Heart left ventricle (tissue), 16 donors: ENCODE results near the gene EPHB1. TPM values are rescaled to one million over a fixed set of nuclear protein-coding genes. Genes with fewer than 3 reads are reported as not detected.

ENCODE experiments used
- ATAC-seq, 4 donors: fragments of 200-7000 bp; cut with Tn5 transposase; one replicate each; pipeline ENCODE4 v1.9.1; 2020 to 2022; ENCODE audit warnings: moderate library complexity in 4 of 4, mild to moderate bottlenecking in 3 of 4, moderate number of reproducible peaks in 1 of 4
- DNase-seq, 5 donors: peaks; one replicate each; pipeline ENCODE4 v3.0.0-alpha.2; 2020
- H3K27ac ChIP-seq, 12 donors: fragments of 200-600 bp; sonication (generic) in 4 of 12; one replicate each; pipeline versions ENCODE4 v1.5.0 to v1.8.0; 2016 to 2022; ENCODE audit warnings: mild to moderate bottlenecking in 2 of 12
- H3K27me3 ChIP-seq, 9 donors: fragments of 200-600 bp; sonication (generic) in 2 of 9; one replicate each; pipeline versions ENCODE4 v1.5.1 to v1.8.0; 2016 to 2022; ENCODE audit warnings: mild to moderate bottlenecking in 3 of 9
- H3K36me3 ChIP-seq, 9 donors: fragments of 200-600 bp; sonication (generic) in 2 of 9; one replicate each; pipeline versions ENCODE4 v1.5.0 to v1.8.0; 2018 to 2022; ENCODE audit warnings: mild to moderate bottlenecking in 2 of 9
- H3K4me1 ChIP-seq, 12 donors: fragments of 200-600 bp; sonication (generic) in 4 of 12; one replicate each; pipeline versions ENCODE4 v1.5.0 to v1.8.0; 2016 to 2022; ENCODE audit warnings: mild to moderate bottlenecking in 3 of 12
- H3K4me3 ChIP-seq, 12 donors: fragments of 200-600 bp; sonication (generic) in 4 of 12; one replicate each; pipeline versions ENCODE4 v1.5.0 to v1.8.0; 2017 to 2022; ENCODE audit warnings: mild to moderate bottlenecking in 9 of 12, moderate library complexity in 4 of 12
- H3K9me3 ChIP-seq, 12 donors: fragments of 200-600 bp; sonication (generic) in 4 of 12; one replicate each; pipeline versions ENCODE4 v1.5.0 to v1.8.0; 2016 to 2022; ENCODE audit warnings: mild to moderate bottlenecking in 1 of 12
- POLR2A ChIP-seq, 2 donors: fragments of 450-650 bp; IDR thresholded peaks; one replicate each; pipeline ENCODE4 v1.6.1; 2017; ENCODE audit warnings: antibody characterized with exemption in 2 of 2, mild to moderate bottlenecking in 2 of 2, moderate library complexity in 2 of 2
- WGBS, 4 donors: extraction: QIAGEN DNeasy Blood & Tissue Kit in 2 of 4; methylation state at CpG; one replicate each; pipeline versions ENCODE4 v1.1.5 to v1.1.7; 2013 to 2018; 5-methylcytosine and 5-hydroxymethylcytosine counted together
- intact Hi-C, 10 donors: fragments of 100-400 bp; cut with DNase I; formaldehyde crosslinking; loops; one replicate each; pipeline versions ENCODE4 v1.11.1 to v1.14.2; 2022
- polyA plus RNA-seq, 2 donors: library from polyadenylated mRNA; stranded (reverse); fragments of 200-250 nt; gene quantifications; one replicate each; pipeline ENCODE4 v1.2.3, GENCODE V29; 2013
- total RNA-seq, 9 donors: library from RNA; depleted of rRNA in 2 of 9; stranded (reverse); fragments of >200 nt in 2 of 9; fragmentation: NEBNext Ultra II Directional in 3 of 9; extraction: Animal tissue kit (Norgen Biotek cat#: 25700) in 3 of 9; gene quantifications; one replicate each; pipeline versions ENCODE4 v1.1.0 to v1.2.4, GENCODE V29; 2016 to 2023
- TF ChIP-seq, protein P1 (sequence below), 12 donors: fragments of 200-600 bp; sonication (generic) in 4 of 12; IDR thresholded peaks; one replicate each; pipeline versions ENCODE4 v1.5.0 to v1.8.0; 2018 to 2022; ENCODE audit warnings: antibody characterized with exemption in 12 of 12, mild to moderate bottlenecking in 5 of 12
- donor health status: ischemic (EF 13 %, LVEDD 7.1; RV severe dilation, severe dysfunction).
- donor health status: healthy with polysubstance abuse.
- donor health status: DM: no; HTN: yes; CAD: no.
- donor health status: DM: no; HTN: no; CAD: no.
- donor health status: ischemic (EF 25% LVEDD 6.9; RV normal size, moderate dysfunction).
- donor health status: ischemic (EF 25% LVEDD 5.7; RV mildly dilated, moderate dysfunction).
- donor health status: healthy.
- donor health status: DM: yes; HTN: yes; CAD: no.
- donor health status: ischemic (EF 35%, LVEDD 5.7; RV mildly dilated, moderate dysfunction).
- donor health status: nonischemic (EF 11% LVEDD 7.7; RV severe dilation, severe dysfunction).
- donor health status: DM: yes; HTN: yes; CAD: no.
- donor health status: PGD.
- donor health status: ischemic (EF 29% LVEDD 5.4; RV normal size, mild dysfunction).
- donor health status: nonischemic (EF 23%, LVEDD 6.1; RV moderate dilation, normal function).

Gene EPHB1
- total and polyA plus RNA-seq, 11 donors, result 0.31 to 2.2 (median 1.1) TPM

DNA sequence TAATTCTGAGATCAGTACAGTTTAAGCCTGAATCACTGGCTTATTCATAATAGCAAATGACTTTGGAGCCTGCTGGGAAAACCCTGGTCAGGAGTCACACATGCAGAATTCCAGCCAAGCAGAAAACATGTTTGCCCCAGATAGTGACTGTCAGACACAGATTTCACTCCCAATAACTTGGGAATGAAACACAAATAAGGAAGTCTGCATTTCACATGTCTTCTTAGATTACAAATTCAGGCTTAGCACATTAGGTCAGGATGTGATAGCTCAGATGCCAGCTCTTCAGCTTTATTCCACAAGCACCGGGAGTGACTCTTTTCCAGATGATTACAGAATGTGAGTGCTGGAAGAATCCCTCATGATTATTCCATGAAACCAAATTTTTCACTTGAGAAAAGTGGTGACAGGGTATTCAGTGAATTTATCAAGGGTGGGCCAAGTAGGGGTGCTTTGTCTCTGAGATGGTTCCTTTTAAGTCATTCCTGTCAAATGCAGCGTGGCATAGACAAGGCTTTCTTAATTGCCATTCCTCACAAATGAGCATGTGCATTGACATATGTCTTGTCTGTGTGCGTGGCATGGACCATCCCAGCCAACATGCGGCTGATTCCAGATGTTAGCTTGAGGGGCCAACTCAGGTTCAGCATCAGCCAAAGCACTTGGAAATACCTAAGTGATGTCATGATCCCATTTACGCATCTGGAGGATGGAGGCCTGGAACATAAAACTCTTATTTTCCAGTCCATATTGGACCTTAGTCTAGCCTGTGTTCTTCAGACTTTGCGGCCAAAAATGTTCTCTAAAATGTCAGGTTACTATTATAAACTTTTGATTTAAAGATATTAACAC lies 191.0 kb downstream of the EPHB1 start:
- intact Hi-C loops, result no loop called here
- Histone ChIP-seq H3K27me3 (no peaks in the 10 kb centered on the region), H3K36me3 (no peaks in the 10 kb centered on the region), H3K27ac (no peak overlapping the region), H3K9me3 (no peaks in the 10 kb centered on the region), H3K4me3 (no peak overlapping the region), H3K4me1 (no peaks in the 10 kb centered on the region)
- TF ChIP-seq POLR2A (IDR thresholded peaks at IDR 0.05), result no peak
- TF ChIP-seq, protein P1, sequence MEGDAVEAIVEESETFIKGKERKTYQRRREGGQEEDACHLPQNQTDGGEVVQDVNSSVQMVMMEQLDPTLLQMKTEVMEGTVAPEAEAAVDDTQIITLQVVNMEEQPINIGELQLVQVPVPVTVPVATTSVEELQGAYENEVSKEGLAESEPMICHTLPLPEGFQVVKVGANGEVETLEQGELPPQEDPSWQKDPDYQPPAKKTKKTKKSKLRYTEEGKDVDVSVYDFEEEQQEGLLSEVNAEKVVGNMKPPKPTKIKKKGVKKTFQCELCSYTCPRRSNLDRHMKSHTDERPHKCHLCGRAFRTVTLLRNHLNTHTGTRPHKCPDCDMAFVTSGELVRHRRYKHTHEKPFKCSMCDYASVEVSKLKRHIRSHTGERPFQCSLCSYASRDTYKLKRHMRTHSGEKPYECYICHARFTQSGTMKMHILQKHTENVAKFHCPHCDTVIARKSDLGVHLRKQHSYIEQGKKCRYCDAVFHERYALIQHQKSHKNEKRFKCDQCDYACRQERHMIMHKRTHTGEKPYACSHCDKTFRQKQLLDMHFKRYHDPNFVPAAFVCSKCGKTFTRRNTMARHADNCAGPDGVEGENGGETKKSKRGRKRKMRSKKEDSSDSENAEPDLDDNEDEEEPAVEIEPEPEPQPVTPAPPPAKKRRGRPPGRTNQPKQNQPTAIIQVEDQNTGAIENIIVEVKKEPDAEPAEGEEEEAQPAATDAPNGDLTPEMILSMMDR (IDR thresholded peaks at IDR 0.05), result no peak
- 61 to 77% (median 68%) methylated on average over 6 of the region's 6 CpGs for WGBS, 4 donors
- no peak for ATAC-seq
- DNase-seq, result no peak

DNA sequence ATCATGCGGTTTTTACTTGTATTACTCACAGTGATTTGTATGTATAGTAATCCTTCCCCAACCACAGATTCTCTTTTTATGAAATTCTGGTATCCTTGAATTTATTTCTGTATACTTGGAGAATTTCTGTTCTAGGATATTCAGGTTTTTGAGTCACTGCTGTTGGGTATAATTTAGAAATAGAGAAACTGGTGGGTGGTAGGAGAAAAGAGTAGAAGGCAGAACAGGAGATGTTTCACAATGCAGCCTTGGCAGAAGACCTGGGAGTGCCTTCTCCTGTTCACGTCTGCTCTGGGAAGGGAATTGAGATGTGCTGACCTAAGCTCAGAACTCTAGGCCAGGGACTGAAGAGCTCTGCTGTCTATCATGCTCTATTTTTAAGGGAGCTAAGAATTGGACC lies 193.6 kb downstream of the EPHB1 start:
- no peaks in the 10 kb centered on the region for H3K27me3 ChIP-seq
- no peak overlapping the region for H3K27ac ChIP-seq
- TF ChIP-seq, protein P1 (IDR thresholded peaks at IDR 0.05), result no peak
- TF ChIP-seq POLR2A (IDR thresholded peaks at IDR 0.05), result no peak
- intact Hi-C loops, result no loop called here
- DNase-seq (no peak), ATAC-seq (no peak)
- no peaks in the 10 kb centered on the region for H3K4me1 ChIP-seq
- no peak overlapping the region for H3K4me3 ChIP-seq
- no peaks in the 10 kb centered on the region for H3K36me3 ChIP-seq
- WGBS, 4 donors, result 66 to 77% (median 71%) methylated on average over 2 of the region's 2 CpGs
- no peaks in the 10 kb centered on the region for H3K9me3 ChIP-seq

DNA sequence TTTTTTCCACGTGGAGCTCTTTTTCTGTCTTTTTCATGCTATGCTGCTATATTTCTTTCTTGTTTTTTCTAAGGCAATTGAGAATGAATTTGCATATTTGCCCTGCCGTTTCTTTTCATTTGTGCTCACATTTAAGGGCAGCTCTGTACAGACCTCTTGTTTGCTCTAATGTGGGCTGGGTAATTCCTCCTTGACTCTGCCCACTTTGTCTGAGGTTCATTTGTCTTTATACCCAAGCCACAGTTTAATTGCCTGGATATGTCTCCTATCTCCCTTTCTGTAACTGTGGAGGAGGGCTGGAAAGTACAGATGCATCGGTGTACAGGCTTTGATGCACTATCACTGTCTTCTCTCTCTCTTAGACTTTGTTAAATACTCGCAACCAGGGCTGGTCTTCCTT lies 195.9 kb downstream of the EPHB1 start:
- H3K27me3 ChIP-seq, result no peaks in the 10 kb centered on the region
- no peak for DNase-seq
- no peak overlapping the region for H3K27ac ChIP-seq
- 58 to 67% (median 64%) methylated on average over 4 of the region's 4 CpGs for WGBS, 4 donors
- H3K4me3 ChIP-seq, result no peak overlapping the region
- intact Hi-C loops, result no loop called here
- ATAC-seq, result no peak
- no peak for TF ChIP-seq POLR2A (IDR thresholded peaks at IDR 0.05)
- TF ChIP-seq, protein P1 (IDR thresholded peaks at IDR 0.05), result no peak
- no peaks in the 10 kb centered on the region for H3K9me3 ChIP-seq
- no peaks in the 10 kb centered on the region for H3K36me3 ChIP-seq
- H3K4me1 ChIP-seq, result no peaks in the 10 kb centered on the region

DNA sequence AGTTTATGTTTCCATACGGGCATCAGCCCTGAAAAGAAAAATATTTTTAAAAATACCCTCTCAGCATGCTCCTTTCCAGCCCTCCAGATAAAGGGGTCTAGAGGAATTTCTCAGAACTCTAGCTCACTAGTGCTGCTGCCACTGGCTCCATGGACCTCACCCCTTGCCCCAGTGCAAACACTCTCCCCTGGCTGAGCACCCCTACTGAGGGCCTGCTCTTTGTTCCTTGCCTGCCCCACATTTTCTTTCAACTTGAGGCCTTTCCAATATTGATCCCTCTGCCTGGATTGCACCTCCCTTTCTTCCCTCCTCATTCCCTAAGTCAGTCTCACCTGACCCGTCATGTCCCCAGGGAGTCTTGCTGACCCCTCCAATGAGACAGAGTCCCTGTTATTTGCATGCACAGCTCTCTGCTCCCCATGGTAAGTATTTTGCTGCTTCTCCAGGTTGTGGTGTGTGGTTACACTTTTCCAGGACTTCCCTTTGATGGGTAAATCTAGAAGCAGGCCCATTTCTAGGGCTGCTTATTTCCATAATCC lies 196.5 kb downstream of the EPHB1 start:
- WGBS, 4 donors, result 79 to 92% (median 87%) methylated on average over 2 of the region's 2 CpGs
- DNase-seq (no peak), ATAC-seq (no peak)
- H3K27me3 ChIP-seq, result no peaks in the 10 kb centered on the region
- no peak overlapping the region for H3K27ac ChIP-seq
- intact Hi-C loops, result no loop called here
- TF ChIP-seq, protein P1 (IDR thresholded peaks at IDR 0.05), result no peak
- TF ChIP-seq POLR2A (IDR thresholded peaks at IDR 0.05), result no peak
- no peaks in the 10 kb centered on the region for H3K9me3 ChIP-seq
- H3K4me3 ChIP-seq, result no peak overlapping the region
- no peaks in the 10 kb centered on the region for H3K4me1 ChIP-seq
- no peaks in the 10 kb centered on the region for H3K36me3 ChIP-seq
